ENCODE results near the gene MIGA2.
"Not testable (repeated sequence)": the region's sequence is repeated elsewhere in the genome, so short reads cannot be mapped to it uniquely, and the experiment has no call there.

MIGA2 gene, protein sequence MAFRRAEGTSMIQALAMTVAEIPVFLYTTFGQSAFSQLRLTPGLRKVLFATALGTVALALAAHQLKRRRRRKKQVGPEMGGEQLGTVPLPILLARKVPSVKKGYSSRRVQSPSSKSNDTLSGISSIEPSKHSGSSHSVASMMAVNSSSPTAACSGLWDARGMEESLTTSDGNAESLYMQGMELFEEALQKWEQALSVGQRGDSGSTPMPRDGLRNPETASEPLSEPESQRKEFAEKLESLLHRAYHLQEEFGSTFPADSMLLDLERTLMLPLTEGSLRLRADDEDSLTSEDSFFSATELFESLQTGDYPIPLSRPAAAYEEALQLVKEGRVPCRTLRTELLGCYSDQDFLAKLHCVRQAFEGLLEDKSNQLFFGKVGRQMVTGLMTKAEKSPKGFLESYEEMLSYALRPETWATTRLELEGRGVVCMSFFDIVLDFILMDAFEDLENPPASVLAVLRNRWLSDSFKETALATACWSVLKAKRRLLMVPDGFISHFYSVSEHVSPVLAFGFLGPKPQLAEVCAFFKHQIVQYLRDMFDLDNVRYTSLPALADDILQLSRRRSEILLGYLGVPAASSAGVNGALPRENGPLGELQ

DNA sequence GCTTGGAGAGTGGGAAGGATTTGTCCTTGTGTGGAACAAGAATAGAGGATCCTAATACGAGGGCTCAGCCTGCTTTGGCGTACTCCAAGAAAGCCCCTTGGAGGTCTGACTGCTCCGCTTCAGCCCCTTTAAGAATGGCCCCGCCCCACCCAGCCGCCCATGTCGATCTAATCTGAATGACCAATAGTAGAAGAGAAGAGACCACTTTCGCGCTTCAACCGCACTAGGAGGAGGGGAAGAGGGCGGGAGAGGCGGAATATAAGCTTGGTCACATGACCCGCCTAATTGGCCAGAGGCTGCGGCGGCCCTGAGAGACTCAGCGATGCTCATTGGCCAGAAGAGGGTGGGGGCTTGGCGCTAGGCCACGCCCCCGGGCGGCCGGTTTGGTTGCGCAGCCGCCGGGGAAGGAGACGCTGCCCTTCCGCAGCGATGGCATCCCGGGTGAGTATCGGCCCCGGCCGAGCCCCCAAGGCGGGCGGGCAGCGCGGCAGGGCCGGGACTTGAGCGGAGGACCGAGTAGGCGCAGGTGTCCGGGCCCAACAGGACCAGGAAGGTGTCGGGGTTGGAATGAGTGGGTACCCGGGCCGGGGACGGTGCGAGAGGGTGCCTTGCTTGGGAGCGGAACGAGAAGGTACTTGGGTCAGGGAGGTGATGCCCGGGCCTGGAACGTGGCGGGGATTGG, at the start of gene MIGA2:
TSS of gene MIGA2 (plus strand) at position 386 of the 682 bp plus-strand sequence. CDS start 3,969 bp downstream, outside the sequence.
- no peaks in the 10 kb centered on the region for H3K36me3 ChIP-seq (ENCODE audit: control insufficient read depth, insufficient read depth, low read length)
- peaks cover 17% of the 10 kb centered on the region for H3K4me1 ChIP-seq (ENCODE audit: control insufficient read depth, insufficient read depth, low read length)
- H3K27me3 ChIP-seq (ENCODE audit: control insufficient read depth, insufficient read depth, low read length) = no peaks in the 10 kb centered on the region
- H3K9me3 ChIP-seq (ENCODE audit: control insufficient read depth, low read length) = no peaks in the 10 kb centered on the region
- peak within 1 kb of the TSS; percentile 90 for H3K9ac ChIP-seq (ENCODE audit: low read length)
- H3K4me3 ChIP-seq (ENCODE audit: low read length) = peak within 1 kb of the TSS; percentile 92

GRCh38 chr9:128986671-128987070, 49.8 kb upstream of the MIGA2 start:
- Histone ChIP-seq H3K36me3 (ENCODE audit: control insufficient read depth, insufficient read depth, low read length) (peaks cover 19% of the 10 kb centered on the region), H3K4me3 (ENCODE audit: low read length) (no peak overlapping the region), H3K9me3 (ENCODE audit: control insufficient read depth, low read length) (no peaks in the 10 kb centered on the region), H3K4me1 (ENCODE audit: control insufficient read depth, insufficient read depth, low read length) (no peaks in the 10 kb centered on the region), H3K9ac (ENCODE audit: low read length) (no peak overlapping the region), H3K27me3 (ENCODE audit: control insufficient read depth, insufficient read depth, low read length) (no peaks in the 10 kb centered on the region)

DNA sequence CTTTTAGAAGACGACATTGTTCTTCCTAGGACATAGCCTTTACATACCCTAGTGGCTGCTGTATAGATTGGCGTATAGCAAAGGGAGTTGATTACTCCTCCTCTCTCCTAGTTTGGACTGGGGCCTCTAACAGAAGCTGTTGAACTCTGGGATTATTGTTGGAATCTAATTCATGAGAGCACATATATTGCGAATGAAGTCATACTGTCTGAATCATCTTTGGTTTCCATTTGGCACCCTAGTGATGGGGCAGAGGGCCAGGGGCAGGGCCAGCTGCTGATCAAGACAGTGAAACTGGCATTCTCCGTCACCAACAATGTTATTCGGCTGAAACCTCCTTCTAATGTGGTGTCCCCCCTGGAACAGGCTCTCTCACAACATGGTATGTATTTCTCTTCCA, 48.6 kb upstream of the MIGA2 start:
- peaks cover 18% of the 10 kb centered on the region for H3K36me3 ChIP-seq (ENCODE audit: control insufficient read depth, insufficient read depth, low read length)
- no peak overlapping the region for H3K9ac ChIP-seq (ENCODE audit: low read length)
- no peaks in the 10 kb centered on the region for H3K9me3 ChIP-seq (ENCODE audit: control insufficient read depth, low read length)
- H3K4me3 ChIP-seq (ENCODE audit: low read length) = no peak overlapping the region
- H3K27me3 ChIP-seq (ENCODE audit: control insufficient read depth, insufficient read depth, low read length) = no peaks in the 10 kb centered on the region
- no peaks in the 10 kb centered on the region for H3K4me1 ChIP-seq (ENCODE audit: control insufficient read depth, insufficient read depth, low read length)

GRCh38 chr9:128992995-128993394, 43.4 kb upstream of the MIGA2 start:
- Histone ChIP-seq H3K9me3 (ENCODE audit: control insufficient read depth, low read length) (no peaks in the 10 kb centered on the region), H3K36me3 (ENCODE audit: control insufficient read depth, insufficient read depth, low read length) (peaks cover 12% of the 10 kb centered on the region), H3K9ac (ENCODE audit: low read length) (no peak overlapping the region), H3K4me1 (ENCODE audit: control insufficient read depth, insufficient read depth, low read length) (no peaks in the 10 kb centered on the region), H3K27me3 (ENCODE audit: control insufficient read depth, insufficient read depth, low read length) (no peaks in the 10 kb centered on the region), H3K4me3 (ENCODE audit: low read length) (no peak overlapping the region)

DNA sequence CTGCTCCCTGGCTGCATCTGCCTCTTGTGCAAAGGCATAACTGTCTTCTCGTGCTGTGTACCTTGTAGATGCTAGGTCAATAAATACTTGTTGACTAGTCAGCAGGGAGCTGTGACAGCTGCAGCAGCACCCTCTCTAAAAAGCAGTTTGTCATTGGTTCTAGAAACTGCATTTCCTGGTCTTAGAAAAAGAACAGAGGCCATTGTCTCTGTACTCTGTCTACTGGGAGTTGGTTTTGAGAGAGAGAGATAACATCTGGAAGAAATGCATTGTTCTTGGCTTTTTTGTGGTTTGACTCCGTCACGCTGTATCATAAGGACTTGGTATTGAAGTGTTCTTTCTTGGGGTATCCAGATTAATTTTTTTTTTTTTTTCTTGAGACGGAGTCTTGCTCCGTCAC, 40.6 kb upstream of the MIGA2 start:
- H3K4me3 ChIP-seq (ENCODE audit: low read length) = no peak overlapping the region
- H3K27me3 ChIP-seq (ENCODE audit: control insufficient read depth, insufficient read depth, low read length) = no peaks in the 10 kb centered on the region
- peaks cover 11% of the 10 kb centered on the region for H3K36me3 ChIP-seq (ENCODE audit: control insufficient read depth, insufficient read depth, low read length)
- H3K9me3 ChIP-seq (ENCODE audit: control insufficient read depth, low read length) = no peaks in the 10 kb centered on the region
- no peak overlapping the region for H3K9ac ChIP-seq (ENCODE audit: low read length)
- no peaks in the 10 kb centered on the region for H3K4me1 ChIP-seq (ENCODE audit: control insufficient read depth, insufficient read depth, low read length)

GRCh38 chr9:128998462-128998861, 38.0 kb upstream of the MIGA2 start:
- no peak overlapping the region for H3K4me3 ChIP-seq (ENCODE audit: low read length)
- no peaks in the 10 kb centered on the region for H3K9me3 ChIP-seq (ENCODE audit: control insufficient read depth, low read length)
- peaks cover 30% of the 10 kb centered on the region for H3K36me3 ChIP-seq (ENCODE audit: control insufficient read depth, insufficient read depth, low read length)
- no peak overlapping the region for H3K9ac ChIP-seq (ENCODE audit: low read length)
- no peaks in the 10 kb centered on the region for H3K27me3 ChIP-seq (ENCODE audit: control insufficient read depth, insufficient read depth, low read length)
- no peaks in the 10 kb centered on the region for H3K4me1 ChIP-seq (ENCODE audit: control insufficient read depth, insufficient read depth, low read length)

GRCh38 chr9:128999581-129000206, 36.7 kb upstream of the MIGA2 start:
- Histone ChIP-seq H3K4me3 (ENCODE audit: low read length) (no peak overlapping the region), H3K9me3 (ENCODE audit: control insufficient read depth, low read length) (no peaks in the 10 kb centered on the region), H3K27me3 (ENCODE audit: control insufficient read depth, insufficient read depth, low read length) (no peaks in the 10 kb centered on the region), H3K36me3 (ENCODE audit: control insufficient read depth, insufficient read depth, low read length) (peaks cover 31% of the 10 kb centered on the region), H3K9ac (ENCODE audit: low read length) (no peak overlapping the region), H3K4me1 (ENCODE audit: control insufficient read depth, insufficient read depth, low read length) (no peaks in the 10 kb centered on the region)

DNA sequence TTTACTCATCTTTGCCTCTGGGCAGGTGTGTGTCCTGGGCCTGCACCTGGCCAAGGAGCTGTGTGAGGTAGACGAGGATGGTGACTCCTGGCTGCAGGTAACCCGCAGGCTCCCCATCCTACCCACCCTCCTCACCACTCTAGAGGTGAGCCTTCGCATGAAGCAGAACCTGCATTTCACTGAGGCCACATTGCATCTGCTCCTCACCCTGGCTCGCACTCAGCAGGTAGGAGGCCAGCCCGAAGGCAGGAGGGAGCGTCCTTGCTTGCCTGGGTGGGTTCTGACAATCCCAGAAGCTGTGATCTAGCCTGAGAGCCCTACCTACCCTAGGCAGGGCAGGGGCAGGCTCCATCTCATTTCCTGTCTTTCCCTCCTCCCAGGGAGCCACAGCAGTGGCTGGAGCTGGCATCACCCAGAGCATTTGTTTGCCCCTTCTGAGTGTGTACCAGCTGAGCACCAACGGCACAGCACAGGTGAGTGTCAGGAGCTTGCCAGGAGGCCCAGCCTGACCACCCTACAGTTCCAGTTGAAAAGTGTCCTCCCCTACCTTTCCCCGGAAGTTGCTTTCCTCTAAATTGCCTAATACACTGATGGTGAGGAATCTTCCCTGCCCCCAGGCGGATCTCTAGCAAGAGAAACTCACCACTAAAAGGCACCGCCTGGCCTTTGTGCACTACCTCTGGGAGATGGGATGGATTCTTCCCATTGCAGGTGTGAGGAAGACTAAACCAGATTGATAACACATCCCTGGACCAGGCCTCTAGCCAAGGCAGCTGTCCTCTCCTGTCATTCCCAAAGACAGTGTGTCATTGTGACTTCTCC, 34.7 kb upstream of the MIGA2 start:
- no peaks in the 10 kb centered on the region for H3K27me3 ChIP-seq (ENCODE audit: control insufficient read depth, insufficient read depth, low read length)
- H3K4me3 ChIP-seq (ENCODE audit: low read length) = no peak overlapping the region
- H3K9me3 ChIP-seq (ENCODE audit: control insufficient read depth, low read length) = no peaks in the 10 kb centered on the region
- H3K9ac ChIP-seq (ENCODE audit: low read length) = no peak overlapping the region
- H3K36me3 ChIP-seq (ENCODE audit: control insufficient read depth, insufficient read depth, low read length) = peaks cover 35% of the 10 kb centered on the region
- H3K4me1 ChIP-seq (ENCODE audit: control insufficient read depth, insufficient read depth, low read length) = no peaks in the 10 kb centered on the region

DNA sequence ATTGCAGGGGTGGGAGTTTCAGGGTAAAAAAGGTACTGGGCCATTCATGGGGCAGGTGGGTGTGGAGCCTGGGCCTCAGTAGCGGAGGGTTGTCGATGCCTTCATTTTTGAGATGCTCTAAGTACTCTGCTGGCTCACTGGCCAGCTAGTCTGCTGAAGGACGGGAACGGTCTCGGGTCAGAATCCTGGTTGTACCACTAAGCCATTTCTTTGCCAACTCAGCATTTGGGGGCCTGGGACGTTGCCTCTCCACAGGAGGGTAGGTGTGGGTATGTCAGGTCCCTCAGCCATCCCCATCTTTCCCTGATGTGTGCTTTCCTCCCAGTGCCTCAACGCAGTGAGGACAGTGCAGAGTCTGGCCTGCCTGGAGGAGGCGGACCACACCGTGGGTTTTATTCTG, 33.4 kb upstream of the MIGA2 start:
- Histone ChIP-seq H3K27me3 (ENCODE audit: control insufficient read depth, insufficient read depth, low read length) (no peaks in the 10 kb centered on the region), H3K9ac (ENCODE audit: low read length) (no peak overlapping the region), H3K4me1 (ENCODE audit: control insufficient read depth, insufficient read depth, low read length) (no peaks in the 10 kb centered on the region), H3K9me3 (ENCODE audit: control insufficient read depth, low read length) (no peaks in the 10 kb centered on the region), H3K4me3 (ENCODE audit: low read length) (no peak overlapping the region), H3K36me3 (ENCODE audit: control insufficient read depth, insufficient read depth, low read length) (peaks cover 28% of the 10 kb centered on the region)

- not testable (repeated sequence) for H3K4me1 ChIP-seq (ENCODE audit: control insufficient read depth, insufficient read depth, low read length); H3K4me3 ChIP-seq (ENCODE audit: low read length); H3K9me3 ChIP-seq (ENCODE audit: control insufficient read depth, low read length); H3K27me3 ChIP-seq (ENCODE audit: control insufficient read depth, insufficient read depth, low read length); H3K9ac ChIP-seq (ENCODE audit: low read length)
- H3K36me3 ChIP-seq (ENCODE audit: control insufficient read depth, insufficient read depth, low read length) = peaks cover 28% of the 10 kb centered on the region
Observed at GRCh38 chr9:129004173-129004572, 32.3 kb upstream of the MIGA2 start.

DNA sequence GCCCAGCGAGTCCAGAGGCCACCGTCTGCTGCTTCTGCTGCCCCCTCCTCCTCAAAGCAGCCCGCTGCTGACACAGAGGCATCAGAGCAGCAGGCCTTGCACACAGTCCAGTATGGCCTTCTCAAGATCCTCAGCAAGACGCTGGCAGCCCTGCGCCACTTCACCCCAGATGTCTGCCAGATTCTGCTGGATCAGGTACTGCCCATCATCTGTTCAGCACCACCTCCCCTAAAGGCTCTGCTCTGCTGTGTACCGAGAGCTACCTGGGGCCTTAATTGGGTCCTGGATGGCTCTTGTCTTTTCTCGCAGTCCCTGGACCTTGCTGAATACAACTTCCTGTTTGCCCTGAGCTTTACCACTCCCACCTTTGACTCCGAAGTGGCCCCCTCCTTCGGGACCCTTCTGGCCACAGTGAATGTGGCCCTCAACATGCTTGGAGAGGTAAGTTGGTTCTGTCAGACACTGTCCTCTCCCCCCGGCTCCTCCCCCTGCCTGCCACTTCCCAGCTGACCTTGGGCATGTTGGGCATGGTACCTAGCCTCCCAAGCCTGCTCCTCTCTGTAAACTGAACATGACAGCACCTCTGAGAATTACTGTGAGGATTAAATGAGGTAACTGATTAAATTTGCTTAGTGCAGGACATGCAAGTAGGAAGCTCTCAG, 31.0 kb upstream of the MIGA2 start:
- Histone ChIP-seq H3K4me3 (ENCODE audit: low read length) (no peak overlapping the region), H3K36me3 (ENCODE audit: control insufficient read depth, insufficient read depth, low read length) (peaks cover 28% of the 10 kb centered on the region), H3K27me3 (ENCODE audit: control insufficient read depth, insufficient read depth, low read length) (no peaks in the 10 kb centered on the region), H3K4me1 (ENCODE audit: control insufficient read depth, insufficient read depth, low read length) (no peaks in the 10 kb centered on the region), H3K9ac (ENCODE audit: low read length) (no peak overlapping the region), H3K9me3 (ENCODE audit: control insufficient read depth, low read length) (no peaks in the 10 kb centered on the region)
